BE2C (cell line): ENCODE data around the gene KCNK2.

Experiments used
- DNase-seq: peaks from one replicate; pipeline ENCODE4 v3.0.0-alpha.2; 2020
- H3K27me3 ChIP-seq: fragments of 250-450 bp; sonication (Bioruptor Pico); 2 replicates; pipeline ENCODE4 v1.5.1; 2020; ENCODE audit warnings: mild to moderate bottlenecking
- H3K36me3 ChIP-seq: fragments of 250-450 bp; sonication (Bioruptor Pico); 2 replicates; pipeline ENCODE4 v1.5.1; 2020; ENCODE audit warnings: mild to moderate bottlenecking
- H3K4me1 ChIP-seq: fragments of 250-450 bp; sonication (Bioruptor Pico); 2 replicates; pipeline ENCODE4 v1.5.1; 2020
- H3K4me3 ChIP-seq: 2 replicates; pipeline ENCODE4 v1.5.1; 2011; ENCODE audit warnings: low read depth, low read length
- H3K9me3 ChIP-seq: fragments of 250-450 bp; sonication (Bioruptor Pico); 2 replicates; pipeline ENCODE4 v1.5.1; 2020
- CTCF ChIP-seq: IDR thresholded peaks from 2 replicates; pipeline ENCODE4 v1.5.1; 2012; ENCODE audit warnings: mild to moderate bottlenecking, low read depth, low read length

The KCNK2 gene

DNA sequence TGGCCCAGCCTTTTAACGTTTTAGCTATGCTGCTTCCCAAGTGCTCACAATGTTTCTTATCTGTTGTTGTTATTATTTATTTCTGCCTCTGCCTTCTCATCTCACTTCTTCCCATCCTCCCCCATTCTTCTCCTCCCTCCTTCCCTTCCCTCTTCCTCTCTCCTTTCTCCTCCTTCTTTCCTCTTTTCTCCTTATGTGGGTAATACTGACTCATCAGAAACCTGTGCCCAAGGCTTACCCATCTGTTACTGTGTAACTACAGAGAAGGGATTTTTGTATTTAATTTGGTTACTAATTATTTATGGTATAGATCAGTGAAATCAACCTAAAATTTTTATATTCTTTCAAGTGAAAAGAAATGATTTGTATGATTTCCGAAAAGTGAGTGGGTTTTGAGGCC is 120.3 kb downstream of the KCNK2 start:
- no peak for DNase-seq
- Histone ChIP-seq H3K27me3 (no peaks in the 10 kb centered on the region), H3K9me3 (no peaks in the 10 kb centered on the region), H3K4me1 (no peaks in the 10 kb centered on the region), H3K36me3 (no peaks in the 10 kb centered on the region), H3K4me3 (no peak overlapping the region)
- no peak for TF ChIP-seq CTCF

- Histone ChIP-seq H3K4me3 (no peak overlapping the region), H3K27me3 (no peaks in the 10 kb centered on the region), H3K4me1 (no peaks in the 10 kb centered on the region), H3K9me3 (no peaks in the 10 kb centered on the region), H3K36me3 (no peaks in the 10 kb centered on the region)
- no peak for TF ChIP-seq CTCF
- no peak for DNase-seq
Observed at GRCh38 chr1:215210167-215210566, 127.6 kb downstream of the KCNK2 start.

DNA sequence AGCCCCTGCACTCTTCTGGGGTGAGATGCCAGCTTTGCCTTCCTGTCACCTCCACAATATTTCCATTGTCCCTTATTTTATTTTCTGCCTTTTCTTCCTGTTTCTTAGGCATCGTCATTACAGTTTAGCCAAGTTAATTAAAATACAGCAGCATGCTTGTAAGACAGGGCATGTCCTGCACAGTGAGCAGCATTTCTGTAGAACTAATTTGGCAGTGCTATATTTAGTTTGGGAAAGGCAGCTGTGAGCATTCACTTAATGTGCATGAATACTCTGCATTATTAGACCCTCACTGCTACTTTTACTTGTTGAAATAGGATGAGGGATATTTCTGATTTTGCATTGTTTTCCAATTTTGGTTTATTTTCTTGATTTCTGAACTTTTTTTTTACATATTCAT is 133.3 kb downstream of the KCNK2 start:
- H3K36me3 ChIP-seq, result no peaks in the 10 kb centered on the region
- no peak for TF ChIP-seq CTCF
- H3K9me3 ChIP-seq, result no peaks in the 10 kb centered on the region
- no peaks in the 10 kb centered on the region for H3K27me3 ChIP-seq
- DNase-seq, result no peak
- H3K4me1 ChIP-seq, result no peaks in the 10 kb centered on the region
- H3K4me3 ChIP-seq, result no peak overlapping the region

DNA sequence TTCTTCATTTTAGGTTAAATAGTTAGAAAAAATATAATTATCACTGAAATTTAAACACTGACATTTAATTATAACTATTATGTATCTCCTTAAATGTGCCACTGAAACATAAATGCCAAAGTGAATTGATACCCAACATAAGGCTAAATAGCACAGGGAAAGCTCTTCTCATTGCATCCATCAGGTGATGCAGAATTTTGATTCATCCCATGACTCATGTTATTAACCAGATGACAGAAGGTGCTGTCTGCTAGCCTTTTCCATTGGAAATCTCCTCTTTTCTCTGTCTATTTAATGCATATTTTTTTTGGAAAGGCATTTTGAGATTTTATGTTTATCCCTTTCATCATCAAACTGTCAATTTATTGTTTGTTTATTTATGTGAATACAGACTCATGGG is 136.8 kb downstream of the KCNK2 start:
- no peak overlapping the region for H3K4me3 ChIP-seq
- TF ChIP-seq CTCF, result no peak
- no peaks in the 10 kb centered on the region for H3K27me3 ChIP-seq
- no peaks in the 10 kb centered on the region for H3K9me3 ChIP-seq
- no peaks in the 10 kb centered on the region for H3K36me3 ChIP-seq
- no peaks in the 10 kb centered on the region for H3K4me1 ChIP-seq
- DNase-seq, result no peak

DNA sequence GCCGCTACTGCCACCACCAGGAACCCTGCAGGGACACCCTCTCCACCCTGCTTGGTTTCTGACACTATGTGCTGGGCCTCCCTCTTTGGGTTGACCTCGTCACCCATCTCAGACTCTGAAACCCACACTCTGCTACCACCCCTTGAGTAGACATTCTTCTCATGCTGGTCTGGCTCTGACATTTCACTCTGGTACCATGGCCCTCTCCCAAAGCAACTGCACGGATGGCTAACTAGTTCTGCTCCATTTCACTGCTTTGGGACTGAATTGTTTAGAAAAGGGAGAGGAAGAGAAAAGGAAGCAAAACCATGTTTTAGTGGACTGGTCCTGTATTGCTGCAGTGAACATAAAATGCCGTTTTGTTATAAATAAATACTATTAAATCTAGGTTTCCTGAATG is 137.8 kb downstream of the KCNK2 start:
- TF ChIP-seq CTCF, result no peak
- H3K27me3 ChIP-seq, result no peaks in the 10 kb centered on the region
- DNase-seq, result no peak
- no peaks in the 10 kb centered on the region for H3K9me3 ChIP-seq
- no peaks in the 10 kb centered on the region for H3K36me3 ChIP-seq
- no peaks in the 10 kb centered on the region for H3K4me1 ChIP-seq
- H3K4me3 ChIP-seq, result no peak overlapping the region

DNA sequence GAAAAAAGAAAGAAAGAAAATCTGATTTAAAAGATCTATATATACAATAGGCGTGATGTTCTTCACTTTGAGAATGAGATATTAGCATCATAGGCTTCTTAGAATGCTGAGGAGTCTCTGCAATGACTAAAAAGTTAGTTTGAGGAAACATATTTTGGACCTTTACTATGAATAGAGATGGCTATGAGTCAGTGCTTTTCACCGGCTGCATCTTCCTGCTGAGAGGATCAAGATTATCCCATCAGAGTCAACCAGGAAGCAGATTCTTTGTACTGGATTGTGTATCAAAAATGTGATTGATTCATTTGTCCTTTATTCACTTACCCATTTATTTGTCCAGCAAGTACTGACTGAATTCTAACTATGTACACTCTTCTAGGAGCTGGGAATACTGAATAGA is 144.2 kb downstream of the KCNK2 start:
- DNase-seq, result no peak
- no peaks in the 10 kb centered on the region; the same call in 1 of the 2 replicates for H3K27me3 ChIP-seq
- no peaks in the 10 kb centered on the region for H3K36me3 ChIP-seq

More for the DNA sequence above, 144.2 kb downstream of the KCNK2 start:
- Histone ChIP-seq H3K9me3 (no peaks in the 10 kb centered on the region), H3K4me1 (no peaks in the 10 kb centered on the region), H3K4me3 (no peak overlapping the region)
- no peak for TF ChIP-seq CTCF
